GM23338 (cell line): ENCODE measurements around the gene CHCHD6. TPM values are rescaled to one million over a fixed set of nuclear protein-coding genes. Genes with fewer than 3 reads are reported as not detected.

Experiments
- ATAC-seq: fragments of 200-7000 bp; cut with Tn5 transposase; 3 replicates; pipeline ENCODE4 v1.9.1; 2020
- DNase-seq: peaks from one replicate; pipeline ENCODE4 v3.0.0-alpha.2; 2015; ENCODE audit warnings: low spot score
- H2AFZ ChIP-seq: fragments of 200-600 bp; sonication (generic); 2 replicates; pipeline ENCODE4 v1.8.0; 2016; ENCODE audit warnings: antibody characterized with exemption, mild to moderate bottlenecking, moderate library complexity
- H3F3A ChIP-seq: fragments of 200-600 bp; sonication (generic); replicated peaks from 2 replicates; pipeline ENCODE4 v1.8.0; 2017; ENCODE audit warnings: antibody characterized with exemption, mixed run types, low read depth
- H3K27ac ChIP-seq: fragments of 200-600 bp; sonication (generic); 2 replicates; pipeline ENCODE4 v1.6.1; 2016; ENCODE audit warnings: low read depth
- H3K27me3 ChIP-seq: fragments of 200-600 bp; sonication (generic); 2 replicates; pipeline ENCODE4 v1.8.0; 2016; ENCODE audit warnings: mild to moderate bottlenecking, mixed run types, moderate library complexity; ENCODE audit not compliant: insufficient read depth
- H3K36me3 ChIP-seq: fragments of 200-600 bp; sonication (generic); 2 replicates; pipeline ENCODE4 v1.8.0; 2016; ENCODE audit warnings: mild to moderate bottlenecking; ENCODE audit not compliant: insufficient read depth
- H3K4me1 ChIP-seq: fragments of 200-600 bp; sonication (generic); 2 replicates; pipeline ENCODE4 v1.8.0; 2016; ENCODE audit warnings: mild to moderate bottlenecking, moderate library complexity; ENCODE audit not compliant: insufficient read depth
- H3K4me2 ChIP-seq: fragments of 200-600 bp; sonication (generic); 2 replicates; pipeline ENCODE4 v1.7.1; 2017; ENCODE audit warnings: mixed run types
- H3K4me3 ChIP-seq: fragments of 200-600 bp; sonication (generic); 2 replicates; pipeline ENCODE4 v1.6.1; 2016; ENCODE audit warnings: mixed run types
- H3K79me2 ChIP-seq: fragments of 200-600 bp; sonication (generic); replicated peaks from 2 replicates; pipeline ENCODE4 v1.8.0; 2017; ENCODE audit warnings: mild to moderate bottlenecking; ENCODE audit not compliant: insufficient read depth
- H3K9me2 ChIP-seq: fragments of 200-600 bp; sonication (generic); 2 replicates; pipeline ENCODE4 v1.8.0; 2017; ENCODE audit not compliant: insufficient read depth
- H4K20me1 ChIP-seq: fragments of 200-600 bp; sonication (generic); replicated peaks from 2 replicates; pipeline ENCODE4 v1.8.0; 2017; ENCODE audit warnings: mild to moderate bottlenecking; ENCODE audit not compliant: insufficient read depth
- H3K27ac Mint-ChIP-seq: 2 replicates; pipeline ENCODE4 v1.8.0; 2020; ENCODE audit warnings: inconsistent platforms, mild to moderate bottlenecking, moderate library complexity, mixed read lengths
- H3K27me3 Mint-ChIP-seq: 3 replicates; pipeline ENCODE4 v1.8.0; 2022; ENCODE audit warnings: low read depth, mild to moderate bottlenecking, moderate library complexity, mixed read lengths, inconsistent platforms; ENCODE audit not compliant: insufficient read depth, poor library complexity
- H3K36me3 Mint-ChIP-seq: 3 replicates; pipeline ENCODE4 v1.8.0; 2021; ENCODE audit warnings: low read depth, mild to moderate bottlenecking, inconsistent platforms, moderate library complexity, mixed read lengths
- H3K4me1 Mint-ChIP-seq: 3 replicates; pipeline ENCODE4 v1.8.0; 2020; ENCODE audit warnings: mild to moderate bottlenecking, inconsistent platforms, mixed read lengths
- H3K4me3 Mint-ChIP-seq: 3 replicates; pipeline ENCODE4 v1.8.0; 2021; ENCODE audit warnings: moderate library complexity, mild to moderate bottlenecking, inconsistent platforms, mixed read lengths
- H3K9me3 Mint-ChIP-seq: 3 replicates; pipeline ENCODE4 v1.8.0; 2020; ENCODE audit warnings: moderate library complexity, mild to moderate bottlenecking, inconsistent platforms, mixed read lengths
- CTCF ChIP-seq, 2 experiments: fragments of 200-600 bp in 1 of 2; sonication (generic) in 1 of 2; conservative IDR thresholded peaks; 2 replicates each; pipeline versions ENCODE4 v1.5.1 to v1.6.1; 2016 to 2017; ENCODE audit warnings: antibody characterized with exemption in 2 of 2, low read depth in 2 of 2, mild to moderate bottlenecking in 2 of 2, moderate library complexity in 1 of 2
- ETS1 ChIP-seq: IDR thresholded peaks from 2 replicates; pipeline ENCODE4 v1.6.1; 2016; ENCODE audit warnings: antibody characterized with exemption
- EZH2 ChIP-seq: fragments of 200-600 bp; sonication (generic); IDR thresholded peaks from one replicate; pipeline ENCODE4 v1.8.0; 2017; ENCODE audit warnings: antibody characterized with exemption, mild to moderate bottlenecking, low read depth; ENCODE audit not compliant: unreplicated experiment
- EZH2phosphoT487 ChIP-seq: fragments of 200-600 bp; sonication (generic); IDR thresholded peaks from one replicate; pipeline ENCODE4 v1.8.1; 2018; ENCODE audit warnings: antibody characterized with exemption; ENCODE audit not compliant: unreplicated experiment
- JUNB ChIP-seq: IDR thresholded peaks from one replicate; pipeline ENCODE4 v1.6.1; 2016; ENCODE audit warnings: antibody characterized with exemption; ENCODE audit not compliant: unreplicated experiment
- NANOG ChIP-seq: IDR thresholded peaks from 2 replicates; pipeline ENCODE4 v1.6.1; 2016; ENCODE audit warnings: antibody characterized with exemption, borderline replicate concordance
- REST ChIP-seq: IDR thresholded peaks from one replicate; pipeline ENCODE4 v1.6.1; 2018; ENCODE audit warnings: antibody characterized with exemption; ENCODE audit not compliant: unreplicated experiment
- STAT1 ChIP-seq: IDR thresholded peaks from one replicate; pipeline ENCODE4 v1.6.1; 2016; ENCODE audit warnings: antibody characterized with exemption; ENCODE audit not compliant: unreplicated experiment
- ZNF114 ChIP-seq: fragments of 250-450 bp; sonication (Bioruptor Pico); IDR thresholded peaks from 2 replicates; pipeline ENCODE4 v1.5.0; 2020; ENCODE audit warnings: mild to moderate bottlenecking, moderate library complexity
- ZNF331 ChIP-seq: fragments of 250-450 bp; sonication (Bioruptor Pico); IDR thresholded peaks from 2 replicates; pipeline ENCODE4 v1.5.0; 2020; ENCODE audit warnings: low read depth, mild to moderate bottlenecking, moderate library complexity
- ZNF462 ChIP-seq: fragments of 250-450 bp; sonication (Bioruptor Pico); IDR thresholded peaks from 2 replicates; pipeline ENCODE4 v1.5.0; 2020; ENCODE audit warnings: mild to moderate bottlenecking, moderate library complexity
- polyA plus RNA-seq: library from polyadenylated mRNA; unstranded; fragments of >200 nt; fragmentation: Nextera tagmentation; extraction: Ambion mirVana; gene quantifications from 2 replicates; pipeline ENCODE4 v1.2.1, GENCODE V29; 2016
- total RNA-seq: library from RNA; depleted of rRNA; stranded (reverse); fragments of >200 nt; shearing (Covaris generic); gene quantifications from 2 replicates; pipeline ENCODE4 v1.2.3, GENCODE V29; 2014

The CHCHD6 gene
- total and polyA plus RNA-seq, 2 experiments from 2014 or later: 28.8 to 43.0 TPM

- TF ChIP-seq ZNF462 (CRISPR knock-in tag): no peak
- no peak for TF ChIP-seq ZNF114 (CRISPR knock-in tag)
Measured at GRCh38 chr3:126931806-126932187, 227.8 kb downstream of the CHCHD6 start (continued).

- no peak overlapping the region for H3K4me3 ChIP-seq
- H4K20me1 ChIP-seq: no peaks in the 10 kb centered on the region
- no peak for ATAC-seq
- Mint-ChIP-seq H3K9me3 (no peaks in the 10 kb centered on the region), H3K4me3 (no peak overlapping the region), H3K36me3 (no peaks in the 10 kb centered on the region), H3K27me3 (peaks cover 6% of the 10 kb centered on the region), H3K4me1 (peaks cover 6% of the 10 kb centered on the region; the same call in 2 of the 3 replicates), H3K27ac (peak overlapping the region; percentile 23; the same call in 1 of the 2 replicates)
- H3K4me1 ChIP-seq: no peaks in the 10 kb centered on the region
- H3K27ac ChIP-seq: no peak overlapping the region
- no peaks in the 10 kb centered on the region for H3K27me3 ChIP-seq
- H3K36me3 ChIP-seq: no peaks in the 10 kb centered on the region
- H3F3A ChIP-seq: no peaks in the 10 kb centered on the region
- no peak overlapping the region for H3K4me2 ChIP-seq
- H3K9me2 ChIP-seq: no peaks in the 10 kb centered on the region
- no peak for DNase-seq
- H3K79me2 ChIP-seq: no peaks in the 10 kb centered on the region
- H2AFZ ChIP-seq: no peak overlapping the region
- TF ChIP-seq ZNF331 (CRISPR knock-in tag) (no peak), ETS1 (no peak), REST (no peak), NANOG (no peak), JUNB (no peak), EZH2phosphoT487 (no peak), EZH2 (no peak), CTCF (conservative IDR thresholded peaks at IDR 0.05; ENCODE audit: low read depth in 2 of 2) (no peak), STAT1 (no peak)
Measured at GRCh38 chr3:126932188-126932931, 228.3 kb downstream of the CHCHD6 start.
